Daoy (cell line): ENCODE measurements around the gene POLE4. TPM values are rescaled to one million over a fixed set of nuclear protein-coding genes. Genes with fewer than 3 reads are reported as not detected.

ENCODE experiments used
- DNase-seq: peaks from one replicate; pipeline ENCODE4 v3.0.0-alpha.2; 2015; ENCODE audit warnings: low read depth
- total RNA-seq: library from RNA; depleted of rRNA; stranded (reverse); fragments of >200 nt; shearing (Covaris generic); gene quantifications from 2 replicates; pipeline ENCODE4 v1.2.3, GENCODE V29; 2014; rRNA removed

The POLE4 gene, protein sequence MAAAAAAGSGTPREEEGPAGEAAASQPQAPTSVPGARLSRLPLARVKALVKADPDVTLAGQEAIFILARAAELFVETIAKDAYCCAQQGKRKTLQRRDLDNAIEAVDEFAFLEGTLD
- 31.8 and 46.5 TPM in 2 replicates for total RNA-seq

DNA sequence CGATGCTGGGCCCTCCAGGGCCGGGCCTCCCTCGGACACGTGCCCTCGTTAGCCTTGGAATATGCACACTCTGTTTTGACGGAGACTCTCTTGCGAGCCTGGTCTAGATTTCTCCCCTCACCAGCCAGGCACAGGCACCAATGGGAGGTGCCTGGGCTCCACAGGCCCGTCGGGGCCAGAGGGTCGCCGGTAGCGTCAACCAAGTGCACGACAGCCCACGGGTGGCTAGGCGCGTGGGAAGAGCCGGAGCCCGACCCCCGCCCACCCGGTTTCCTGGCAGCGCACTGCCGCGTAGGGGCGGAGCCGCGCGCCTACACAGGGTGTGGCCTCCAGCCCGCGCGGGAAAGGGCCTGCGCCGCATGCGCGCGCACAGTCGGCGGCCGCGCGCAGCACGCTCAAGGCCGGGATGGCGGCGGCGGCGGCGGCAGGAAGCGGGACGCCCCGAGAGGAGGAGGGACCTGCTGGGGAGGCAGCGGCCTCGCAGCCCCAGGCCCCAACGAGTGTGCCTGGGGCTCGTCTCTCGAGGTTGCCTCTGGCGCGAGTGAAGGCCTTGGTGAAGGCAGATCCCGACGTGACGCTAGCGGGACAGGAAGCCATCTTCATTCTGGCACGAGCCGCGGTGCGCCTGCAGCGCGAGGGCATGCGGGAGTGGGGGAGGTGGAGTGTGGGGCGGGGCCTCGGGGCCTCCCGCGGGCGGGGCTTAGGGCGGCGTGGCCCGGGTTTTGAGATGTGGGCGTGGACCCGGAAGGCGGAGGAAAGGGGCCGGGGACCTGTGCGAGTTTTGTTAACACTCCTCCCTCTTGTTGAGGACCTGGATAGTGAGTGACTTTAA is at the start of gene POLE4:
Gene POLE4 (plus strand): TSS at position 370 of the 832 bp plus-strand sequence. CDS start 37 bp downstream, at position 407.
- peak; percentile 92 for DNase-seq

GRCh38 chr2:74908748-74909444 is 49.5 kb upstream of the POLE4 start:
- no peak for DNase-seq

- DNase-seq, result no peak
Measured at GRCh38 chr2:74910245-74910644, 48.2 kb upstream of the POLE4 start.

- DNase-seq, result no peak
Measured at GRCh38 chr2:74911061-74911460, 47.4 kb upstream of the POLE4 start.

DNA sequence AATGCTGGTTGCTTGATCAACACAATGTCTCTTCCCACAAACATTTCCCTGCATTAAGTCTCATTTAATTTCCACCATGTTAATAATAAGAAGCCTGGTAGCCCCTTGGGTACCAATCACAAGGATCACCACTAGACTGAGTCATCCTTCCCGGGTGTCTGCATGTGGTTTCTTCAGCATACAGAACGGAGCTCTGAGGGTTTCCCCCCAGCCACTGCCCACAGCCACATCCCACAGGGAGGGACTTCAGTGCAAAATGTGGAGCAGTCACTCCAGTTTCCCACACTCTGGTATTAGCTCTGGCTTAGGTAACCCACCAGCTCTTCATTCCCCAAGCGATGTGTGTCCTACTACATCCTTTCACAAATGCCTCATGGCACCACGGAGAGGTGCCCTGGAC is 42.7 kb upstream of the POLE4 start:
- peak; percentile 63 for DNase-seq

- DNase-seq, result no peak
Measured at GRCh38 chr2:74916394-74916793, 42.0 kb upstream of the POLE4 start.

DNA sequence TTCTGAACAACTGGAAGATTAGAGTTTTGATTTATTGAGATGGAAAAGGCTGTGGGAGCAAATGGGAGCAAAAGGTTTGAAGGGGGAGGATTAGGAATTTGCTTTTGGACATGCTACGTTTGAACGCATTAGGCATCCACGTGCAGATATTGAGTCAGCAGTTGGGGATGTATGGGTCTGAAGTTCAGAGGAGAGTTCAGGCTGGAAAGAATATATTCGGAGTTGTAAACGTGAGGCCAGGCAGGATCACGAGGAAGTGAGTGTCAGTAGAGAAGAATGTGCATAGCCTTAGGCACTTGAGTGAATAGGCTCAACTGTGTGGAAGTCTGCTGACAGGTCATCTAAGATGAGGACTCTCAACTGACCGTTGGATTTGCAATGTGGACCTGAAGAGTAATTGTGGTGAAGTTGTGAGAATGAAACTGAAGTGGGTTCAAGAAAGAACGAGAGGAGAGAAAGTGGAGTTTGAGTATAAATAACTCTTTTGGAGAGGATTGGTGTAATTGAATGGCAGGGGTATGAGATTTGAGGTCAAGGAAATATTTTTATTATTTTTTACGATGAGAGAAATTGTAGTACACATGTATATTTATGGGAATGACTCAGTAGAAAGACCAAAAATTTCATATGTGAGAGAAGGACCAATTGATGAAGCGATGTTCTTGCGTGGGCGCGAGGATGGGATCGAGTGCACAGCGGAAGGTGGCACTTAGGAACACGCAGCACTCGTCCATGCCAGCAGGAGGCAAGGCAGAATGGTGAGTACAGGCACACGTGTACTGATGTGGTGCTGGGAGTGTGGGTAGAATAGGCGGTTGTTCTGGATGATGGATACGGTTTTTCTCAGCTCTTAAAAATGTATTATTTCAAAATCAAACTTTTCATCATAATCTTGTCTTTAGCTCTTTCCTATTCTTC is 40.5 kb upstream of the POLE4 start:
- DNase-seq, result peak; percentile 42

GRCh38 chr2:74919827-74920226 is 38.6 kb upstream of the POLE4 start:
- peak; percentile 71 for DNase-seq

DNA sequence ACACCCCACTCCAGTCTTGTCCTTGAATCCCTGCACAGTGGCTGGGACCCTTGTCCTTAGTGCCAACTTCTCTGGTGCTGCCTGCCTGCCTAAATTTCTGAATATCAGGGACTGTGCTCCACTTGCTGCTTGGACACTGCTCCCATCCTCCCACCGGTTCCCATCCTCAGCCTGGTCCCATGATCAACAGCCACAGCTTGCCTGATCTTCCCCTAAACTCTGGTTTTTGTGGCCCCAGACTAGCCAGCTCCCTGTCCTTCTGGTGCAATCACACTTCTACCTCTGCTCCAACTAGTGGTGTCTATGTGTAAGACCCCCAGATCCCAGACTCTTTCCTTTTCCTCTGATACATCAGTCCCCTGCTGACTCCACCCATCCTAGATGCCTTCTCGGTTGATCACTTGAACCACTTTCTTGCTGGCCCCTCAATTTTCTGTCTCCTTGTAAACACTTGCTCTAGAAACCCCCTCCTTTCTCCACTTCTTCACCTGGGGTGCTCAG is 37.2 kb upstream of the POLE4 start:
- no peak for DNase-seq

- DNase-seq, result no peak
Measured at GRCh38 chr2:74922592-74923227, 35.7 kb upstream of the POLE4 start.

- no peak for DNase-seq
Measured at GRCh38 chr2:74924463-74925265, 33.8 kb upstream of the POLE4 start.

GRCh38 chr2:74925361-74925786 is 33.1 kb upstream of the POLE4 start:
- DNase-seq, result no peak

DNA sequence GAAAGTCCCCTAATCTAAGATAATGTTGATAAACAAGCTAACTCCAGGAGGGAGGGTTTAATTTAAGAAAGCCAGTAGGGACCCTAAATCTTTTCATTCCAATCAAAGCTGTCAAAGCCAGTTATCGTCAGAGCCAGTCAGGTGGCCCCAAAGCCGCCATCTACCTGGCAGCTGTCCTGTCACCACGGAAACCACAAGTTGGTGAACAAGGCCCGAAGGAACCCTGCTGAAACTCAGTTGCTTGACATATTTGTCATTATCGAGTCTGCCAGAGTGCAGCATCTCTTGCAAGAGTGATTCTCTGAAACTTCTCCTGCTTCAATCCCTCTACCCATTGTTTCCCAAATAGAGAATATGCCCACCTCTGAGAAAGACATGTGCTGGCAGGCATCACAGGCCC is 30.8 kb upstream of the POLE4 start:
- DNase-seq, result no peak

DNA sequence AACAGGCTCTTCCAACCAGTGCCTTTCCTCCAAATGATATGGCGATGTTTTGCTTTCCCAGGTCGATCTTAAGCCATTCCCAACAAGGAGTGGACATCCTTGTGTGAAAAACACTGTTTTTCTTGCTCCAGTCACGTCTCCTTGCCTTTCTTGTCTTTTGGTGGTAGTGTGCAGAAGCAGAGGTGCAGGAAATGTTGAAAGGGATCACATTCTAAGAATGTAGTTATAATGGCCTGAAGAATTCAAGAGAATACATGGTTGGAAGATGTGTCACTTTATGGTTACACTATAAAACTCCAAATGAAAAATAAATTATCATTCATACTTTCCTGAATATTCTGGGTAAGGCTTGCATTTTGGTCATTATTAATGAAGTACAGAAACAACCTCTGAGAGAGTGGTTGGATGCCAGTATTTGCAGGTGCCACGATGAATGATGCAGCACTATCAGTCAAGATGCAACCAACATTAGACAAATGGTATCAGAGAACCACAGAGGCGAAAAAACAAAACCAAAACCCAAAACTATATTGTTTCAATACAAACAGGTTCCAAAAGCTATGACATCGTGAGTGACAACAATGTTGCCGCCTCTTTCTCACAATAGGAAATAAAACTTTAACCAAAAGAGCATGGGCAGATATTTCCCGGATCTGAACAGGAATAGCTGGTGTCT is 27.5 kb upstream of the POLE4 start:
- DNase-seq, result no peak

- DNase-seq, result no peak
Measured at GRCh38 chr2:74931940-74932339, 26.5 kb upstream of the POLE4 start.

DNA sequence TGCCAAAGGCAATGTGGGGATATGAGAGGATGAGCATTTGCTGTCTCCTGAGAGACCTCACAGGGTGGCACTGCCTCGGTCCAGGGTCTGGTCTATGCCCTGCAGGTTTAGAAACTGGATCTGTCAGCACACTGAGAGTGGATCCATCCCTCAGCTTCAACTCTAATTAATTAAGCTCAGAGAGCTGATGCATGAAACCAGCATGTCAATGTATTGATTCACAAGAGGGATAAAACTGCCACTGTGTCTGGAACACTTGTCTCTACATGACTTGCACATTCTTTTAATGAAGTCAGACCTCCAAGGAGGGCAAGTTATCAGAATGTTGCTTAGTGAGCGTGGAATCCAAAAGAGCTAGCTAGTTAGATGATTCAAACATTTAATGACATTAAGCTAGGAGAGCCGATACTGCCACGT is 22.5 kb upstream of the POLE4 start:
- no peak for DNase-seq

- DNase-seq, result no peak
Measured at GRCh38 chr2:74937221-74937880, 21.1 kb upstream of the POLE4 start.

DNA sequence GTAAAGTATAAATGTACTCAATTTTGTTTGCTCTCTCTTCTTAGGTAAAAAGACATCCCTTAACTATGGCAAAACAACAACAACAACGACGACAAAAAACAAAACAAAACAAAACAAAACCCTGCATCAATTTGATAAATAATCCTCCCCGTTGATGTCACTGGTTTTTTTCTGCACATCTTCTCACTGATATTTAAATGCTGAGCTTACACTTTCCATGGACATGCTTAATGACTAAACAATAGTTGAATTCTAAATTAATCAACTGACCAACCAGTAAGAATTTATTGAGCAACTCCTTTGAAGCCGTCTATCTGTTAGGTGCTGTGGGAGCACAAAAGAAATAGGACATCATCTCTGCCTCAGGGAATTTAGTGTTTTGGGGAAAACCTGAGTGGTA is 20.2 kb upstream of the POLE4 start:
- DNase-seq, result no peak
